ENCODE results near the gene SERINC4. TPM values are rescaled to one million over a fixed set of nuclear protein-coding genes. Genes with fewer than 3 reads are reported as not detected.
A peak's percentile ranks its signal among the peaks of the same experiment; 100 is the strongest.

SERINC4 gene
- total and polyA plus RNA-seq, 7 donors, result 0.27 to 0.61 (median 0.60) TPM; not detected in 4

DNA sequence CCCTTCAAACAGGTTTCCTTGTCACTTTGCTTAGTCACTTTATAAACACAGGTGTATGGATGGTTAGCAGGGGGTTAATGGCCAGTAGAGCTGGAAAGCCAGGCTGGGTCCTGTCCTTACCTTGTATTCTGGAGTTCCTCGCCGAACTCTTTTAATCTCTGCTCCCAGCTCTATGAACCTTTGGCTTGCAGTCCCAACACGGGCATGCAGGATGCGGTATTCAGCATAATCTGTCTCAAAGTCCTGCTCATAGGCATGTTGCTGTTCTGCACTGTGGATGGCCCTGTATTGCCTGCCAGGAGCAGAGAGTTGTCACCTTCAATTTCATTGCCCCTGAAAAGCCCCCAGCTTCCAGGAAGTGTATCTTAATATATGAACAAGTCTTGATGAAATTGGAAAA is 26.0 kb downstream of the SERINC4 start:
- H3K4me3 ChIP-seq, result no peak overlapping the region
- peak overlapping the region in 1 of 4 donors; percentile 89 for H3K27ac ChIP-seq
- TF ChIP-seq POLR2A (IDR thresholded peaks at IDR 0.05), result no peak
- TF ChIP-seq CTCF (IDR thresholded peaks at IDR 0.05), result no peak
- TF ChIP-seq POLR2AphosphoS5 (IDR thresholded peaks at IDR 0.05), result no peak
- TF ChIP-seq EP300 (IDR thresholded peaks at IDR 0.05), result no peak
- peaks cover 0 to 17% (median 16%) of the 10 kb centered on the region in 4 donors for H3K4me1 ChIP-seq
- no peaks in the 10 kb centered on the region for H3K27me3 ChIP-seq
- peaks cover 15 to 45% (median 31%) of the 10 kb centered on the region in 4 donors for H3K36me3 ChIP-seq
- no peaks in the 10 kb centered on the region for H3K9me3 ChIP-seq
- WGBS, 2 donors, result 88% methylated on average over 4 of the region's 4 CpGs
- intact Hi-C loops (cut with DNase I), result no loop called here
- DNase-seq, result no peak

DNA sequence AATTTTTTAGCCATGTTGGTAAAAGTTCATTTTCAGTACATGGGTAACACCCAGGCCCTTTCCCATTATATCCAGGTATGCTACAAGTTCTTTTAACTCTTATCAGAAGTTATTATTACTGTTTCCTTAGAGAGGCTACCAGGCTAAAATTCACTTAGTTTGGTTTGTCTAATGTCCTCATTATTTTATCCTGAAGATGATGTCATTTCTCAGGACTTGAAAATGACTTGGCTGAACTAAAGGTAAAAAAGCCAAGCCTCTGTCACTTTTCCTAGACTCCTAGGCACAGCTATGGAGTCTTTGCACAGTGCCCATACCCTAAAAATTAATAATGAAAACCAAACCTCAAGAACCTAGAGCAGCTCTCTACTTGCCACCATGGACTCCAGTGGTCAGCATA is 27.4 kb downstream of the SERINC4 start:
- intact Hi-C loops (cut with DNase I), result no loop called here
- no peak overlapping the region for H3K4me3 ChIP-seq
- H3K4me1 ChIP-seq, result peaks cover 0 to 12% (median 10%) of the 10 kb centered on the region in 4 donors
- H3K27ac ChIP-seq, result no peak overlapping the region
- no peaks in the 10 kb centered on the region for H3K27me3 ChIP-seq
- DNase-seq, result no peak
- no peaks in the 10 kb centered on the region for H3K9me3 ChIP-seq
- TF ChIP-seq POLR2AphosphoS5 (IDR thresholded peaks at IDR 0.05) (no peak), CTCF (IDR thresholded peaks at IDR 0.05) (no peak), POLR2A (IDR thresholded peaks at IDR 0.05) (no peak), EP300 (IDR thresholded peaks at IDR 0.05) (no peak)
- peaks cover 23 to 60% (median 41%) of the 10 kb centered on the region in 4 donors for H3K36me3 ChIP-seq

DNA sequence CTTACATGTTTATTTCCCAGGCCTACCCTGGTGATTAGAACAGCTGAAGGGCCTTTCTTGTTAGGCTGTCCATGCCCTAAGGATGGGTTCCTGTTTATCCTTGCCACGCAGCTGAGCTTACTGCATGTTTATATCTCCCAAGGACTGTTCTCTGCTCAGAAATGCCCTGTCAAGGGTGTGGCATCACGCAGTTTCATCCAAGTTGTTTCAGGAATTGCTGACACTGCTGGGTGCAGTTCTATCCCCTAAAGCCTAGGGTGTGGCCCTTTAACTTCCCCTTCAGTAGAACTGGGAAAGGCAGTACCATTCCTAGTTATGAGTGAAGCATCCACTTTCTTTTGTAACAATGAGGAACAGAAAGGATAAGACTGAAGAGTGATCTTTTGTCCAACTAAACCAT is 28.2 kb downstream of the SERINC4 start:
- no peak for TF ChIP-seq CTCF (IDR thresholded peaks at IDR 0.05)
- no peak for TF ChIP-seq POLR2AphosphoS5 (IDR thresholded peaks at IDR 0.05)
- no peak for TF ChIP-seq POLR2A (IDR thresholded peaks at IDR 0.05)
- TF ChIP-seq EP300 (IDR thresholded peaks at IDR 0.05), result no peak
- WGBS, 2 donors, result 19 to 56% methylated on average over 2 of the region's 2 CpGs
- DNase-seq, result no peak
- Histone ChIP-seq H3K4me3 (no peak overlapping the region), H3K27me3 (no peaks in the 10 kb centered on the region), H3K9me3 (no peaks in the 10 kb centered on the region), H3K4me1 (peaks cover 0 to 10% (median 8%) of the 10 kb centered on the region in 4 donors), H3K27ac (no peak overlapping the region), H3K36me3 (peaks cover 31 to 68% (median 45%) of the 10 kb centered on the region in 4 donors)
- intact Hi-C loops (cut with DNase I), result no loop called here

GRCh38 chr15:43769584-43770228 is 30.3 kb downstream of the SERINC4 start:
- DNase-seq, result no peak

More at GRCh38 chr15:43769584-43770228, 30.3 kb downstream of the SERINC4 start:
- H3K4me1 ChIP-seq, result no peaks in the 10 kb centered on the region
- H3K27me3 ChIP-seq, result no peaks in the 10 kb centered on the region
- TF ChIP-seq CTCF (IDR thresholded peaks at IDR 0.05), result peak; percentile 12 to 77 (median 72)
- no peak for TF ChIP-seq POLR2A (IDR thresholded peaks at IDR 0.05)
- no peak overlapping the region for H3K4me3 ChIP-seq
- H3K9me3 ChIP-seq, result no peaks in the 10 kb centered on the region
- peaks cover 46 to 89% (median 62%) of the 10 kb centered on the region in 4 donors for H3K36me3 ChIP-seq
- intact Hi-C loops (cut with DNase I), result no loop called here
- 59 to 68% methylated on average over 5 of the region's 5 CpGs for WGBS, 2 donors
- no peak overlapping the region for H3K27ac ChIP-seq

Data from sigmoid colon (tissue), 7 donors.